HG03354 (cell line): Measurements from ENCODE around the gene CHCHD6.

Experiments
- ATAC-seq: cut with Tn5 transposase; IDR thresholded peaks from one replicate; pipeline ENCODE4 v1.9.1; 2021; ENCODE audit warnings: mild to moderate bottlenecking; ENCODE audit not compliant: unreplicated experiment, poor library complexity, severe bottlenecking

Gene CHCHD6

DNA sequence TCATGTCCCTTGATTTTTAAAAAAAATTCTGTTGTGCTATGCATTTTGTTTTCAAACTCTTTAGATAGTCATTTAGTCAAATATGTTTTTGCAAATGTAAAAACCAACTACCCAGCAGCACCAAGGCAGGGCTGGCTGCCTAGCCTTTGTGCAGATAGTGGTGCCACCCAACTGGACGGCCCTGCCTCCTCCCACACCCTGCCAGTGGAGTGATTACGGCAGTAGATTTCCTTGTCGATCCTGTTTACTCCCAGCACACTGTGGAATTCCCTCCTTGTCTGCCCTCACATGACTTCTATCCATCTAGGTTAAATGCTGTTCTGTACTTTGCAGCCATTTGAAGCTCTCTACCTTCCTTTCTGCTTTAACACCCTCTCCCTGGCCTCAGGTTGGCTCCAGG lies 199.5 kb downstream of the CHCHD6 start:
- ATAC-seq, result no peak

DNA sequence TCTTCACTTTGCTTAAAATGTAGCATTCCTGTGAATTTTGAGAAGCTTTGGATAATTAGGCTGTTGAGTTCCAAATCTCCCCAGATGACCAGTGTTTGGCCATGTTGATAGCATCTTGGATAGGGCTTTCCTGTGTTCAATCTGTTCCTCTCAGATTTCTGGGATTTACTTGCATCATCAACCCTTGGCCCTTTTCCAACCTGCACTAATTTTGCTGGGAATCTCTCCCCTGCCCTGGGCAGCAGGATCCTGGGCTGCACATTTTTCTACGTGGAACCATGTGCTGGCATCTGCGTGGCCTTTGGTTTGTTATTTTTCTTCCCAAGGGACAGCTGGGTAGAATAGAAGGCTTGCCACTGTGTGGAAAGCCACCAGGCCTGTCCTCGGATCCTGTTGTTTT lies 203.5 kb downstream of the CHCHD6 start:
- ATAC-seq, result no peak

DNA sequence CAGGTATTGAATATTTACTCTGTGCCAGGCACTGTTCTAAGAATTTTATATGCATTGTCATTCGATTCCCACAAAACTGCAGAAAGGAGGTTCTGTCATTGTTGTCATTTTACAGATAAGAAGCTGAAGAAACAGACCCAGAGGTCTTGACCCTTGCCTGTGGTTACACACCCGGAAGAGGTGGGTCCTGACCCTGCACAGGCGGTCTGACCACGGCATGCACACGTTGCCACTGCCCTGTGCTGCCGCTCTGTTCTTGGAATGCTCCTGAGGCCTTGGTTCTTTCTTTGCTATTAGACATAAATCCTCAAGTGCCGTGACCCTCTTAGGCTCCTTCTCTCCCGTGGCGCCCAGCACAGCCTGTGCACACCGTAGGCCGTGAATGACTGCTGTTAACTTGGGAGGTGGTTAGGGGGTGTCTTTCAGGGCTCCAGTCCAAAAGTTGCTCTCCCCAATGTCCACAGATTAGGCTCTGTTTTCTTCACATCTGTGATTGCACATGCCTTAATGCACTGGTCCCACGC lies 204.8 kb downstream of the CHCHD6 start:
- no peak for ATAC-seq

DNA sequence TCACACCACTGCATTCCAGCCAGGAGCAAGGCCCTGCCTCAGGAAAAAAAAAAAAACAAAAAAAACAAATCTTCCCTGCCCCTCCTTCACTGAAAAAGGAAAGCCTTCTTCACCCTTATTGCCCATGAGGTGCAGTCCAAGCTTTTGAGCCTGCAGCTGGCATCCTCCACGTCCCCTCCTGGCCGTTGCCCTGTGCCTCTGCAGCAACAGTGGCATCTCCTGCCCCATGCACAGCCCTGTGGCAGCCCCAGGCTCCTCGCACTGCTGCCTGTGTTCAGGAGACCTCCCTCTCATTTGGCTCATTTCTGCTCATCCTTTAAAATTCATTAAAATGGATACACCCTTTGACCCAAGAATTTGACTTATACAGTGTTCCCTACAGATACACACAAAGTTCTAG lies 206.2 kb downstream of the CHCHD6 start:
- no peak for ATAC-seq

DNA sequence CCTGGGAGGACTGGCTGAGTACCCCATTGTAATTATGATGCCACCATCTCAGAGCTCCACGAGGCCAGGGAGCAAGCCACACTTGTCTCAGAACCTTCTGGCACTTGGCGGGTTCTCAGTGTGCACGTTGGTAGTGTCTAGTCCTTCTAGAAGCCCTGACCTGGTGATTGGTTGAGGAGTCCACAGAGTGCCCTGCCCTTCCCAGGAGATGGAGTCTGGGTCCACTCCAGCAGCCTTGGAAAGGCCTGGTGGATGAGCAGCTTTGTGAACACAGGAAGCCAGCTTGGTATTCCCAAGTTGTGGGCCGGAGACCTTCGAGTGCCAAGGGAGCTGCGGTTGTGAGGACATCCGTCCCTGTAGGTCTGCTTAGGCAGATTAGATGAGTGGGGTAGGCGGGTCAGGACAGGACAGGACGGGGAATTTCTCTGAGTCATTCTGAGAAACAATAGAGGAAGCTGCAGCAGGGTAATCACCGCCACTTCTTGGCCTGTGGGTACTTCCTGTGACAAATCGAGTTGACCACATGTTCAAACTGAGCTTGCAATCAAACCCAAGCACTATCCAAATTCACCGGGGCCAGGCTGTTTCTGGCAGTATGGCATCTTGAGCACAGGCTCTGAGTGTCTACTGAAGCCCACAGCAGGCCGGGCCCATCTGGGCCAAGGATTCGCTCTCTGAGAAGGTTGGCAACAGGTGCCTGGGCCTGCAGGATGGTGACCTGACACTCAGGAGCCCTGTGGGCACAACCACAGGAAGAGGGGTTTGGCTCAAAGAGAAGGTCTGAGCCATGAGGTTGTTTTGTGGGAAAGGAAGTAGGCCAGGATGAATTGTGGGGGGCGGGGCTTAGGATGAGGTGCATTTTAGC lies 207.4 kb downstream of the CHCHD6 start:
- peak; percentile 97 for ATAC-seq

DNA sequence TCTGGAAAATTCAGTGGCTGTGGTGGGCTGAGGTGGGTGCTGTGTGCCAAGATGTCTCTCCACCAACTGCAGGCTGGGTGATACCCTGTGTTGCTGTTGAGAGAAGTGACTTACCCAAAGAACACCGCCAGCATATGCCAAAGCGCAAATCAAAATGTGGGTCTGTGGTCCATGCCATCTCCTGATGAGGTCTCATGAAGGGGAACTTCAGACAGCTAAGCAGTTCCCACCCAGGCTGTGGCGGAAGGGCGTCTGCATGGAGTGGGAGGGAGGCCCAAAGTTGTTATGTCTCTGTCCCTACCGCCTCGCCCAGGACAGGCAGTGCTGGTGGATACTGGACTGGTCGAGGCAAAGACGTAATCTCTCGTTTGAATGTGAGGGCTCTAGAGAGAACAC lies 208.0 kb downstream of the CHCHD6 start:
- peak; percentile 0 for ATAC-seq

DNA sequence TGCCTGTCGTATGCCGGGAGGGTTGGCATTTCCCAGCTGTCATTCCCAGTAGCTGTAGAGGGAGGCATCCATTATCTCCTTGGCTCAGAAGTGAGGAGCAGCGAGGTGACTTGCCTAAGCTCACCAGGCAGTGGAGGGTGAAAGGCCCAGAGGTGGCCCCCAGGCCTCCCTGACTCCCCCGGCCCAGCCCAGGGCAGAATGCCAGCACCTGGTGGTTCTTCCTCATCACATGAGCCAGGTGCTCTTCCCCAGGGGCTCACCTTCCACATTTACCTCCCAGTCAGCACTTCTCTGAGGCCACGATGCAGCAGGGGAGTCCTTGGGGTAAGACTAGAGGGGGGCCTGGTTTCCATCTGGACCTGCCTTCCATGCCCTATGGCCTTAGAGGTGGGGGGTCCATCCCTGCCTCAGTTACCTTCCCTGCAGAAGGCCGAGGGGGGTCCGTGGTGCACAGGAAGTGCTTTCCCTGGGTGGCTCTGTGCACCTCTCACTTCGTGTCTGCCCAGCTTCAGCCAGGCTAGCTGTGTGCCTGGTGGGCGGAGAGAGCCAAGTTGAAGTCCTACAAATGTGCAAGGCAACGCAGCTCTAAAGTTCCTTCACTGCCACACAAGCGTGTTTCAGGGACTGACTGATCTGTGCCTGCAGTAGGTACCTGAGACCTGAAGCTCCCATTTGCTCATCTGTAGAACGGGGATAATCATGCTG lies 208.6 kb downstream of the CHCHD6 start:
- ATAC-seq, result no peak

DNA sequence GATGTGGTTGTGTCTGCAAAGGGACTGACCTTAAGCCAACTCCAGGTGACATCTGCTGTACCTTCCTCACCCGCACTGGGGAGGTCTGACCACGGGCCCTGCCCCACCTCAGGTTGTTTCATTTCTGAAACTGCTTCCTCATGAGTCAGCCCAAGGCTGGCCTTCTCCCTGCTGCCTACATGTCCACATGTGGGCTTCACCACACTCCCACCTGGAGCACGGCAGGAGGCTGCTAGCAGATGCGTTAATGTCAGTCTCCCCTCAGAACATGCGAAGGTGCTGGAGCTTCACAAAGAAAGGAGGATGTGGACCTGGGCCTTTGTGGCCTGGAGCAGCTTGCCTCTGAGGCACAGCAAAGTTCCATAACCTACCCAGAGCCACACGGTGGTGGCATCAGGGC lies 209.5 kb downstream of the CHCHD6 start:
- ATAC-seq, result no peak

DNA sequence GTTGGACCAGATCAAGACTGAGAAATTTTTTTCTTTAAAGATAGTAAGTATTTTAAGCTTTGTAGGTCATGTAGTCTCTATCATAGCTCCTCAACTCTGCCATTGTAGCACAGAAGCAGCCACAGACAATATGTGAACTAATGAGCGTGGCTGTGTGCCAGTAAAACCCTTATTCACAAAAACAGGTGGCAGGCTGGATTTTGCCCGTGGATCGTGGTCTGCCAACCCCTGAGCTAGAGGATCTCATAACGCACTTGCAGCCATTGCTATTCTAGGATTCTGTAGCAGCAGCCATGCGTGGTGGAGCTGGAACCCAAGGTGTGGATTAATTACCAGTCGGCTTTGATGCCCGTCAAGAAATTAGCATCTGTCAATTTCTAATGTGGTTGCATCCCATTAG lies 210.2 kb downstream of the CHCHD6 start:
- ATAC-seq, result no peak

DNA sequence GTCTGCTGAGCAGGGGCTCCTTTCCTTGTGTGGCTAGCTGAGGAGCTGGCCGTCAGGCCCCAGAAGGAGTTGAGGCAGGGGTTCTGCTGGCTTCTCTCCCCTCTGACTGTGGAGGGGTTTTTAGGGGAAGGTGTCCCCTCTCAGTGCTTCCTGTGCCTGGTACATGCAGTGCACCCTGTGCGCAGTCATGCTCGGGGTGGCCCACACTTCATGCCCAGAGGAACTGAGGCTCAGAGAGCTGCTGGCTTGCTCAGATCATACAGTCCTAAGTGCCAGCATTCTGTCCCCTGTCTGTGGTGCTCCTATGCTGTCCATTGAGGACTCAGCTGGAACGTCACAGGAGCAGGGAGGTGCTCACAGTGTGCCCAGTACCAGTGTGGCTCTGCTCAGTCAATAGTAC lies 211.0 kb downstream of the CHCHD6 start:
- no peak for ATAC-seq

DNA sequence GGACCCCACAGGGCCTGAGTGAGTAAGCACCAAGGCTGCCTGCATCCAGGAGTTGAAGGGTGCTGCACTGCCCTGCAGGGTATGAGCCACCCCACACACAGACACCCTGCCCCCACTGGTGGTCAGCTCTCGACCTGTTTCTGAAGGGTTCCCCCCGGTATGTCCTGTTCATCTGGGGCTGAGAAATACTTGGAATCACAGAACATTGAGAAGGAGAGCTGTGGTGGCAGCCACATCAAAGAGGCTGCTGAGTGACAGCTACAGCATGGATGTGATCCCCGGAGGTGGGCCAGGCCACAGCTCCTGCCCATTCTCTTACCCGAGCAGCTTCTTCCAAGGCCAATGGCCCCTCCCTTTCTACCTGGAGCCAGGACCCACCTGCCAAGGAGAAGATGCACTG lies 212.5 kb downstream of the CHCHD6 start:
- ATAC-seq, result no peak

DNA sequence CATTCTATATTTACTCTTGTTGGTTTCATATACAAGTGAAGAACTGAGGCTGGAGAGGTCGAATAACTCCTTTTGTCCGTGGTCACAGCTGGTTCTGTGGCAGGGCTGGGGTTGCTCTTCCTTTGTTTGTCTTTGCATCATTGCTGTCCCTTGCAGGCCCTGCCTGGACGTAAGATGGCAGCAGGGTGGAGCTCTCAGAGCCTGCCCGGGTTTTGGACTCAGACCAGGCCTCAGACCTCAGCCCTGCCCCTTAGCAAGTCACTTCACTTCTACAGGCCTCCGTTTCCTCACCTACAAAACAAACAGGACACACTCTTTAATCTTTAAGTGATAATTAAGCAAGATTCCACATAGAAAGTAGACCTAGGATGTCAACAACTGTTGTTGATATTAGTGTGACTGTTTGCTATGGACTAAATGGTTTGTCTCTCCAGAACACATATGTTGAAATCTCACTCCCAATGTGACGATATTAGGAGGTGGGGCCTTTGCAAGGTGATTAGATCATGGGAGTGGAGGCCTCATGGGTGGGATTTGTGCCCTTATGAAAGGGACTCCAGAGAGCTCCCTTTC lies 213.3 kb downstream of the CHCHD6 start:
- ATAC-seq, result no peak

DNA sequence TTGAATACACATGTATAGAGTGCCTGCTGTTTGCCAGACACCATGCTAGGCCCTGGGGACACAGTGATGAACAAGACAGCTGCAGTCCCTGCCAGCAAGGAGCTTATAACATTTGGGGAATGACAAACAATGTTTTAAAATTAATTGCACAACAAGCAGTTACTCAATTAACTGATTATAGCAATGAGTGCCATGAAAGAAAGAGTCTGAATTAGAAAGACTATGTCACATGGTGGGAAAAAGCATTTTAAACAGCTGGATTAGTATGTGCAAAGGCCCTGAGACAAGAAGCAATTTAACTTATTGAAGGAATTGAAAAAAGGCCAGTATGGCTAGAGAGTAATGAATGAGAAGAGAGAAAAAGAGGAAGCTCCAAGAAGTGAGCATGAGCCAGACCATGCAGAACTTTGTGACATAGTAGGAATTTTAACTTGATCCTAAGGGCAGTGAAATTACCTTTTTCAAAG lies 214.3 kb downstream of the CHCHD6 start:
- no peak for ATAC-seq

DNA sequence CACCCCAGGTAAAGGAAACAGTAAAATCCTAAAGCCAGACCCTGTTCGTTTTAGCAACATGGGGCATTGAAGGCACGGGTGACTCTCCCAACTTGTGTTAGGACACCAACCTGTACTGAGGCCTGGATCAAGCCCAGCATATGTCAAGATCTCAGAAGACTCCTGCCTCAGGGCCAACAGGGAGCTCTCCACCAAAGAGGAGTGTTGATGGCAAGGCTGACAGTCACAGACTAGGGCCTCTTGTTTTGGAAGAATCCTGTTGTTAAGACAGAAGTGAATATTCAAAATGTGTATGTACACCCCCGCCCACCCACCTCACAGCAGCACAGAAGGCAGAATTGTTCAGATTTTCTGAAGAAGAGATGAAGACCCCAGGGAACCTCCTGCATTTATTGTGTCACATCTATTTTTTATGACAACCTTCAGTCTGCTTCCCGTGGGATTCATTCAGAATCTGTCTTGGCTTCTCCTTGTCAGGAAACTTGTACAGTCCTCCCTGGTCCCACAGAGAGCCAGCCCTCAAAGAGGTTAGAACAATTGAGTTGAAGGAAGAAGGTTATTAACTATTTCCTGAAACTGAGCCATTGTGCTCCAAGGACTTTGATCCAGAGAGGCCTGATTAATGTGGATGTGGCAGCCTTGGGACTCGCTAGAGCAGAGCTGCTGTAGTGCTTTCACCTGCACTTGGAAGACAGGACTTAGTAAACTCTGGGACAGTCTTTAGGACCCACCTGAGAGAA lies 217.2 kb downstream of the CHCHD6 start:
- ATAC-seq, result no peak

DNA sequence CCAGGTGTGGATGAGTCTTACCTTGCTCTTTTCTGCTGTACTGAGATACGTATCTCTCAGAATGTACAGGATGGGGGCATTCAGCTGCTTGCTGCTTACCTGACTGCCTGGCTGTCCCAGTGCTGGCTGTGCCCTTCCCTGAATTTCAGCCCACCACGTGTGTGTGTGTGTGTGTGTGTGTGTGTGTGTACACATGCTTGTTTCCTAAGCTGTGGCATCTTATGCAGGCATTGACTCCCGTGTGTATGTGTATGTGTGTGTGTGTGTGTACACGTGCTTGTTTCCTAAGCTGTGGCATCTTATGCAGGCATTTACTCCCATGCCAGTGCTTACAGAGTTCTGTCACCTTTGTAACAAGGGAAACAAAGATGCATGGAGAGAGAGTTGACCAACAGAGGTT lies 218.4 kb downstream of the CHCHD6 start:
- ATAC-seq, result no peak

DNA sequence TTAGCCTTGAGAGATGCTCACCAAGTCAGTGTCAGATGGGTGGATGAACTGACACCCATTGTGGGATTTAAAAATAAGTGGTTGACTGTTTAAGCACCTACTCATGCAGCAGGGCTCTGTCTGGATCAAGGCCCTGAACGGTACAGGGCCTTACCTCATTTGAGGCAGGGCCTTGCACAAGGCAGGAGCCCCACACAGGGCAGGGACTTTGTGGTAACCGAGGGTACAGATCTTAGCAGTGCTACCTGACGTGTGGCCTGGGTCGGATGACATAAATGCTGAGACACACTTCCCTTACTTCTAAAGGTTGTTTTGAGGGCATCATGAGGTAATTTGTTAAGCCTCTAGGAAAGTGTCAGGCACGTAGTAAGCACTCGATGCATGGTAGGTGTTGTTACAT lies 219.4 kb downstream of the CHCHD6 start:
- ATAC-seq, result no peak

DNA sequence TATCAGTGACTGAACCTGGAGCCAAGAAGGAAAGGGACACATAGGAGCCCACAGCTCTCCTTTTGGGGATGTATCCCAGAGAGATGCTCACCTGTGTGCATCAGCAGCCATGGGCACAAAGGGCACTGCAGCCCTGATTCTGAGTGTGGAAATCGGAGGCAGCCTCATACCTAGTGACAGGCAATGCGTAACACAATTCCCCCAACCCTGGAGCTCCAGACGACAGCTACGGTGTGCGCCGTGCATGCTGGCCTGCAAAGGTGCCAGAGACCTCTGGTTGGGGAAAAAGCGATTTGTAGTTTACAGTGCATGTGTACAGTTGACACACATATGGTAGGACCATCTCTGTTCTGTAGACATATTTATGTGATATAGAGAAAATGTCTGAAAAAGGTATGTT lies 219.9 kb downstream of the CHCHD6 start:
- ATAC-seq, result no peak

DNA sequence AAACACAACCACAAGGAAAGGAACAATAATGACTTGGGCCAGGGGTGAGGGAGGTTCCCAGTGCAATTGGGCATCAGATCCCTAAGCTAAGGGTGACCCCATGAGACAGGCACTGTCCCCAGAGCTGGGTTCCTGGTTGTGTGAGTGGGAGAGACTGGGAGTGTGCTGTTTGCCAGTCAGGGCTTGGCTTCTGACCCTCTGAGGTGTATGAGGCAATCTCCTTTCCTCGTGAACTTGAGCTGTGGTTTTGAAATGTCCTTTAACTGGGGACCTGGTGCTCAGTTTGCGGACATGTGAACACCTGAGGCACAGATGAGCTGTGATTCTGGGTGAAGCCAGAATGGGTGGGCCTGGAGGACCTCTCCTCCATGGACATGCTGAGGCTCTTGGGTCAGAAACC lies 220.4 kb downstream of the CHCHD6 start:
- no peak for ATAC-seq

DNA sequence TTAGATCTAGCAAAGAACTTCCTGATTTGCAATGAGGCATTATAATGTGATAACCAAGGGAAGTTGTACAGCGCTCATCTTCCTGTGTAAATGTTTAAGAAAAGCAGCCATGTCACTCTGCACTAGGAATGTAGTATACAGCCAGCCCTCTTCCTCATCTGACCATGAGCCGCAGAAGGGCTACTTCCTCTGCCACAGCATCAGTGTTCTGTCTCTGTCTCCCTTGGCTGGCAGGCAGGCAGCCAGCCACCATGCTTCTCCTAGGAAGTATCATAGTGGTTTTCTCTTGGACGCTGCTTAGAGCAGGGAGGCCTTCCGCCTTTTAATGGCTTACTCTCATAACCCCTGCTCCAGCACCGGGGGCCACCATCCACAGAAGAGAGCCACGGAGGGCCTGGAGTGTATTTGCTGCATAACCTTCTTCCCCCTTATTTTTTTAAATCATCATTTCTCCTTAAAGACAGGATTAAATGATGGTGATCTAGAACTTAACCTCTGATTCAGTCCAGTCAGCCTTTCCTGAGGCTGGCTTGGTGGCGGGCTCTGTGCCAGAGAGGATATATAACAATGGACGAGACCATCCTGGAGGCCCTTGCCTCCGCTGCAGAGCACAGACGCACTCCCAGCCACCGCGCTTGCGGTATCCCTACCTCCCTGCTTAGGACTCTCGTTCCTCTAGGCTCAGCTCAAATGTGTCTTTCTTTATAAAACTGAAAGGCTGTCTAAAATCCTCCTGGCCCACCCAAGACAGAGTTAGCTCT lies 221.6 kb downstream of the CHCHD6 start:
- no peak for ATAC-seq
